Hepatocyte (in vitro differentiated cells): ENCODE measurements around the gene WNT2. TPM values are rescaled to one million over a fixed set of nuclear protein-coding genes. Genes with fewer than 3 reads are reported as not detected.

ENCODE experiments used
- DNase-seq: peaks from one replicate; pipeline ENCODE4 v3.0.0-alpha.2; 2016; ENCODE audit warnings: low spot score
- H2AFZ ChIP-seq: fragments of 200-600 bp; sonication (generic); 2 replicates; pipeline ENCODE4 v1.6.0; 2016; ENCODE audit warnings: antibody characterized with exemption, mild to moderate bottlenecking
- H3K27ac ChIP-seq: fragments of 200-600 bp; sonication (generic); 2 replicates; pipeline ENCODE4 v1.5.1; 2016; ENCODE audit warnings: mild to moderate bottlenecking
- H3K27me3 ChIP-seq: fragments of 200-600 bp; sonication (generic); 2 replicates; pipeline ENCODE4 v1.6.1; 2016
- H3K36me3 ChIP-seq: fragments of 200-600 bp; sonication (generic); replicated peaks from 2 replicates; pipeline ENCODE4 v1.5.1; 2016; ENCODE audit warnings: low read depth; ENCODE audit not compliant: insufficient read depth
- H3K4me1 ChIP-seq: fragments of 200-600 bp; sonication (generic); 2 replicates; pipeline ENCODE4 v1.5.1; 2016; ENCODE audit warnings: mild to moderate bottlenecking, moderate library complexity; ENCODE audit not compliant: insufficient read depth
- H3K4me2 ChIP-seq: fragments of 200-600 bp; sonication (generic); 2 replicates; pipeline ENCODE4 v1.6.0; 2016
- H3K4me3 ChIP-seq: fragments of 200-600 bp; sonication (generic); 2 replicates; pipeline ENCODE4 v1.5.1; 2016; ENCODE audit warnings: mild to moderate bottlenecking
- H3K79me2 ChIP-seq: fragments of 200-600 bp; sonication (generic); 2 replicates; pipeline ENCODE4 v1.6.0; 2017; ENCODE audit warnings: mild to moderate bottlenecking
- H3K9me2 ChIP-seq: fragments of 200-600 bp; sonication (generic); replicated peaks from 2 replicates; pipeline ENCODE4 v1.6.0; 2017; ENCODE audit warnings: mild to moderate bottlenecking; ENCODE audit not compliant: insufficient read depth
- H3K9me3 ChIP-seq: fragments of 200-600 bp; sonication (generic); 2 replicates; pipeline ENCODE4 v1.5.1; 2016; ENCODE audit warnings: low read depth, mild to moderate bottlenecking
- H4K20me1 ChIP-seq: fragments of 200-600 bp; sonication (generic); 2 replicates; pipeline ENCODE4 v1.6.0; 2016; ENCODE audit warnings: mild to moderate bottlenecking; ENCODE audit not compliant: insufficient read depth, poor library complexity, severe bottlenecking
- EZH2 ChIP-seq: fragments of 200-600 bp; sonication (generic); IDR thresholded peaks from 2 replicates; pipeline ENCODE4 v1.6.1; 2016; ENCODE audit warnings: antibody characterized with exemption, mild to moderate bottlenecking, borderline replicate concordance
- EZH2phosphoT487 ChIP-seq: fragments of 200-600 bp; sonication (generic); IDR thresholded peaks from one replicate; pipeline ENCODE4 v1.6.1; 2018; ENCODE audit warnings: antibody characterized with exemption, mild to moderate bottlenecking, low read depth, moderate library complexity; ENCODE audit not compliant: unreplicated experiment, severe bottlenecking
- WGBS: methylation state at CpG from one replicate; pipeline ENCODE4 v1.1.6; 2016; ENCODE audit warnings: low lambda C conversion rate; ENCODE audit errors: missing lambda C conversion rate; 5-methylcytosine and 5-hydroxymethylcytosine counted together
- polyA plus RNA-seq: library from polyadenylated mRNA; unstranded; fragments of >200 nt; fragmentation: Nextera tagmentation; extraction: Ambion mirVana; gene quantifications from 2 replicates; pipeline ENCODE4 v1.2.1, GENCODE V29; 2016
- total RNA-seq: library from RNA; depleted of rRNA; stranded (reverse); fragments of >200 nt; gene quantifications from 2 replicates; pipeline ENCODE4 v1.2.3, GENCODE V29; 2014
- TF ChIP-seq, protein P1 (sequence below): fragments of 200-600 bp; sonication (generic); IDR thresholded peaks from 2 replicates; pipeline ENCODE4 v1.5.1; 2016; ENCODE audit warnings: antibody characterized with exemption, mild to moderate bottlenecking; ENCODE audit not compliant: poor library complexity

Gene WNT2
- total and polyA plus RNA-seq, 2 experiments from 2014 or later = 17.6 to 26.3 TPM

DNA sequence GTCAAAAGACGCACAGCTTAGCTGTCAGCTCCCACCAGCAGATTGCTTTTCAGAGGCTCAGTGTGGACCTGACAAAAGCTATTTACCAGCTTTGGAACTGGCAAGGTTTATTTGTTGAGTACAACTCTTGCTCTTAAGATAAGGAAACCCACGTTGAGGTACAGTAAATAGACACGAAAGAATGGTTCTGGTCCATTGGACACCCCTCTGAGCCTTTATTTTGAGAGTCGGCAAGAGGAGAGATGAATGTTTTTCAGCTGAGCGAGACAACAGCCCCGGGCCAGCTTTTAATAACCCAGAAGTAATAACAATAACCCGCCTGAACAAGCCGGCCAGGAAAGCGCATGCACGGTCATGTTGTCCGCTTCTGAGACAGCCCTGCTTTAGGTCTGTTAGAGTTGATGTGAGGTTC, 49.0 kb downstream of the WNT2 start:
- Histone ChIP-seq H3K4me2 (no peak overlapping the region), H3K36me3 (no peaks in the 10 kb centered on the region), H3K4me1 (no peaks in the 10 kb centered on the region), H3K27me3 (no peaks in the 10 kb centered on the region), H3K9me2 (no peaks in the 10 kb centered on the region), H3K4me3 (no peak overlapping the region), H3K79me2 (no peaks in the 10 kb centered on the region), H3K9me3 (no peaks in the 10 kb centered on the region), H3K27ac (no peak overlapping the region), H4K20me1 (no peaks in the 10 kb centered on the region), H2AFZ (no peak overlapping the region)
- TF ChIP-seq EZH2phosphoT487 (no peak), EZH2 (no peak)
- TF ChIP-seq, protein P1, sequence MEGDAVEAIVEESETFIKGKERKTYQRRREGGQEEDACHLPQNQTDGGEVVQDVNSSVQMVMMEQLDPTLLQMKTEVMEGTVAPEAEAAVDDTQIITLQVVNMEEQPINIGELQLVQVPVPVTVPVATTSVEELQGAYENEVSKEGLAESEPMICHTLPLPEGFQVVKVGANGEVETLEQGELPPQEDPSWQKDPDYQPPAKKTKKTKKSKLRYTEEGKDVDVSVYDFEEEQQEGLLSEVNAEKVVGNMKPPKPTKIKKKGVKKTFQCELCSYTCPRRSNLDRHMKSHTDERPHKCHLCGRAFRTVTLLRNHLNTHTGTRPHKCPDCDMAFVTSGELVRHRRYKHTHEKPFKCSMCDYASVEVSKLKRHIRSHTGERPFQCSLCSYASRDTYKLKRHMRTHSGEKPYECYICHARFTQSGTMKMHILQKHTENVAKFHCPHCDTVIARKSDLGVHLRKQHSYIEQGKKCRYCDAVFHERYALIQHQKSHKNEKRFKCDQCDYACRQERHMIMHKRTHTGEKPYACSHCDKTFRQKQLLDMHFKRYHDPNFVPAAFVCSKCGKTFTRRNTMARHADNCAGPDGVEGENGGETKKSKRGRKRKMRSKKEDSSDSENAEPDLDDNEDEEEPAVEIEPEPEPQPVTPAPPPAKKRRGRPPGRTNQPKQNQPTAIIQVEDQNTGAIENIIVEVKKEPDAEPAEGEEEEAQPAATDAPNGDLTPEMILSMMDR = no peak
- DNase-seq = no peak
- 61% methylated on average over 11 of the region's 11 CpGs for WGBS

DNA sequence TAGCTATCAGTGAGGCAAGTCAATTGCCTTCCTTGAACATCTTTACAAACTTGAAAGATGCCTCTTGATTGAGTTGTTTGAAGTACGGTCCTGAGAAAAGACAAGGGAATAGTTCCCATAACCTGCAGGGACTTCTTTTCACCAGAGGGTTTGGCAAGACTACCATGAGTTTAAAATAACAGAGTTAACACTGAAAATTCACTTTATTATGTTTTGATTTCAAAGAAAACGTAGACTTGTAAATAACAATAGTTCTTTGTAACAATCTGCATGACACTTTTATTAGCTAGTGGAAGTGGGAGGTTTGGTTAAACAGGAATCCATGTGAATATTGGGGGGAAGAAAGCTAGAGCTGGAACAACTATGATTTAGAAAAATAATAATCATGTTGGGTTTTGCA, 49.5 kb downstream of the WNT2 start:
- H3K36me3 ChIP-seq = no peaks in the 10 kb centered on the region
- no peak overlapping the region for H3K4me3 ChIP-seq
- WGBS = 67% methylated on average over 2 of the region's 2 CpGs
- H3K4me1 ChIP-seq = no peaks in the 10 kb centered on the region
- H3K9me3 ChIP-seq = no peaks in the 10 kb centered on the region
- no peaks in the 10 kb centered on the region for H3K27me3 ChIP-seq
- H2AFZ ChIP-seq = no peak overlapping the region
- H3K9me2 ChIP-seq = no peaks in the 10 kb centered on the region
- H3K79me2 ChIP-seq = no peaks in the 10 kb centered on the region
- no peaks in the 10 kb centered on the region for H4K20me1 ChIP-seq
- H3K27ac ChIP-seq = no peak overlapping the region
- no peak overlapping the region for H3K4me2 ChIP-seq
- TF ChIP-seq EZH2phosphoT487 (no peak), EZH2 (no peak)
- TF ChIP-seq, protein P1 = no peak
- no peak for DNase-seq

DNA sequence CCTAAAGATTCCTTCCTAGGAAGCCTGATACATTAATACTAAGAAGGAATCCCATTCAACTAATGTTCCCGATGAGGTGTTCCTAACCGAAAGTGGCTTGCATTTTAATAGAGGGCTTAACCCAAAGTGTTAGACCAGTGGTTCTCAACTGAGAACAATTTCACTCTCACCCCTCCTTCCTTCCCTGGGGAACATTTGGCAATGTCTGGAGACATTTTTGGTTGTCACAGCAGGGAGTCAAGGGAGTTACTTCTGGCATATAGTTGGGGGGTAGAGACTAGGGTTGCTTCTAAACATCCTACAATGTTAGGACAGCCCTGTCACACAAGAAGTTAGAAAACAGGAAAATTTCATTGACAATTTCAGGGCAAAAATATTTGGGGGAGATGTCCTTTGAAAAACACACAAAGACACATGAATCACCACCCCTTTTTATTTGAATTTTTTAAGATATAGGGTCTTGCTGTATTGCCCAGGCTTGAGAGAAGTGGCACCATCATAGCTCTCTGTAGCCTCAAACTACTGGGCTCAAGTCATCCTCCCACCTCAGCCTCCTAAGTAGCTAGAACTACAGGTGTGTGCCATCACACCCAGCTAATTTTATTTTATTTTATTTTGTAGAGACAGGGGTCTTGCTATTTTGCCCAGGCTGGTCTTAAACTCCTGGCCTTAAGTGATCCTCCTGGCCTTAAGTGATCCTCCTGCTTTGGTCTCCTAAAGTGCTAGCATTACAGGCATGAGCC, 50.7 kb downstream of the WNT2 start:
- DNase-seq = no peak
- TF ChIP-seq, protein P1 = no peak
- TF ChIP-seq EZH2phosphoT487 (no peak), EZH2 (no peak)
- H3K36me3 ChIP-seq = no peaks in the 10 kb centered on the region

More for the DNA sequence above, 50.7 kb downstream of the WNT2 start:
- no peaks in the 10 kb centered on the region for H3K79me2 ChIP-seq
- H3K9me2 ChIP-seq = no peaks in the 10 kb centered on the region
- H3K27me3 ChIP-seq = no peaks in the 10 kb centered on the region
- 93% methylated on average over 2 of the region's 2 CpGs for WGBS
- H3K9me3 ChIP-seq = no peaks in the 10 kb centered on the region
- no peak overlapping the region for H2AFZ ChIP-seq
- no peaks in the 10 kb centered on the region for H3K4me1 ChIP-seq
- no peaks in the 10 kb centered on the region for H4K20me1 ChIP-seq
- no peak overlapping the region for H3K4me2 ChIP-seq
- no peak overlapping the region for H3K4me3 ChIP-seq
- no peak overlapping the region for H3K27ac ChIP-seq
